ENCODE results near the gene BPNT1.
"Not testable (repeated sequence)": the region's sequence is repeated elsewhere in the genome, so short reads cannot be mapped to it uniquely, and the experiment has no call there.

BPNT1 gene, protein sequence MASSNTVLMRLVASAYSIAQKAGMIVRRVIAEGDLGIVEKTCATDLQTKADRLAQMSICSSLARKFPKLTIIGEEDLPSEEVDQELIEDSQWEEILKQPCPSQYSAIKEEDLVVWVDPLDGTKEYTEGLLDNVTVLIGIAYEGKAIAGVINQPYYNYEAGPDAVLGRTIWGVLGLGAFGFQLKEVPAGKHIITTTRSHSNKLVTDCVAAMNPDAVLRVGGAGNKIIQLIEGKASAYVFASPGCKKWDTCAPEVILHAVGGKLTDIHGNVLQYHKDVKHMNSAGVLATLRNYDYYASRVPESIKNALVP

DNA sequence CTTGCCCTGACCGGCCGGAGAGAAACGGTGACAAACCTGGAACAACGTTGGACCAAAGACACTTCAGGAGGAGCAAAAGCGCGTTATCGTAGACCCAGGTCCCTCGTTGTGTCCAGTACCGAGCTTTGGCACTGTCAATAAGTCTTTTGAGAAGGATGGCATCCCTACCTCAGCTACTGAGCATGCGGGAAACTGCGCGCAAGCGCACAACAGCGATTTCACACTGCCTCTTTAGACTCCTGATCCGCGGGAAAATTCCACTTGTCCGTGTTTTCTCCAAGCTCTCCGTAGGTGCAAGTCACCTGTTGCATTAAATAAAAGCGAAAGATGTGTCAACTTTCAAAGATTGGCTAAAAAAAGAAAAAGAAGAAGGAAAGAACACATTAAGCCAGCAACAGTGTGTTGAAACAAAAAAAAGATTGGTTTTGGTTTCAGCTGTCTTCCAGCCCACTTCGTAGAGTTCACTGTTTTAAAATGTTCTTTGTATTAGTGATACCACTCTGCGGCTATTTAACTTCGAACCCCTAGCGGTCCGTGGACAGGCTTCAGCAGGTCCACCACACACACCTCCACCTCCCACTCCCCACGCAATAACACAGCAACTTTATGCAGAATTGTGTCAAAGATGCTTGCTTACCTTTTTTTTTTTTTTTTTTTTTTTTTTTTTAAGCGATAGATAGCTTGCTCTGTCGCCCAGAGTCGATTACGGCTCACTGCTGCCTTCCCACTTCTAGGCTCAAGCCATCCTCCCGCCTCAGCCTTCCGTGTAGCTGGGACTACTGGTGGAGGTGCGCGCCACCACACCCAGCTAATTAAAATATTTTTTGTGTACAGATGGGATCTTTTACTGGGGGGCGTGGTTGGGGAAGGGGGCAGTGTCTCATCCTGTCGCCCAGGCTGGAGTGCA is at the start of gene BPNT1:
BPNT1 (minus strand) TSS at position 139 of the 907 bp plus-strand sequence. CDS start 9,942 bp downstream, outside the sequence.
- DNase-seq (ENCODE audit: low spot score), result peak; percentile 80

DNA sequence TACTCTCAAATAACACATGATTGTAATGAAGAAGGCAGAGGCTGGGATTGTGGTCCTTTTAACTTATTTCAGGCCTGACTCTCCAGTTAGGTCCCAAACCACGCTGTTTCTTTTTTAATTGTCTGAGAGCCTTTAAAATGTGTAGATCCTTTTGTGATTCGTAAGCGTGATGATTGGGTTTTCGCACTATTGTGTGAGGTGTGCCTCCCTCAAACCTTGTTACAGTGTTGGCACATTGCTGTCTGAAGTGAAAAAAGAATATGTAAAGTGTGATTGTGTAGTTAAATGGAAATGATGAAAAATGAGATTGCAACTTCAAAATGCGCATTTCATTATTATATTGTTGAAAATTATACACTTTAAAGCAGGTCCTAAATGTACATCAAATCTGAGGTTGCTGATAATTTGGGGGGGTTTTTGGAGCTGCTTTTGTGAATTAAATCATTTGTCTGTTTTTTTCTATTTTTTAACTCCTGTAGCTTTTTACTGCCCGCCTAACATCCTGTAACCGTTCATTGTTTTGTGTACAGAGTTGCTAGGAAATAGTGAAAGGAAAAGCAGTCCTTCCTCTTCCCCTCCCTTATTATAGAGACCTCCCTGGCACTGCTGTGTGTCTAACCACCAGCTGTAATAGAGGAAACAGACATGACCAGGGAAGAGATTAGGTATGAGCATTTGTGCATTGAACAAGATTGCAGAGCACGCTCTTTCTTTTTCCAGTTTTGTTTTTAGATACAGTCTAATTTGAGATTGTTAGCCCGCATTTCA is 47.6 kb upstream of the BPNT1 start:
- DNase-seq (ENCODE audit: low spot score), result no peak

DNA sequence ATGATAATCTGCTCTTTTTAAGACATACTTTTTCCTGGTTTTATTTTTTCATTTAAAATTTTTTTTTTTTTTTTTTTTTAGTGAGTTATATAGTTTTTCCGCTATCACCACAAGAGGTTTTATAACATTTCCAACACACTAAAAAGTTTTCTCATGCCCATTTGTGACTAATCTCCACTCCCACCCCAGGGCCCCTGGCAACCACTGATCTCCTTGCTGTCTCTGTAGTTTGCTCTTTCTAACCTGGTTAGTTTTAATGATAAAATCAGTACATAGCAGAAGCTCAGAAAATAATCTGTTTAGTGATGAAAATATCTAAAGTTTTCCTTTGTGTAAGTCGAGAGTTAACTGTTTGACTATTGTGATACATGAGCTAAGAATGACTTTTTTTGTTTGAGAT is 46.2 kb upstream of the BPNT1 start:
- DNase-seq (ENCODE audit: low spot score), result no peak

DNA sequence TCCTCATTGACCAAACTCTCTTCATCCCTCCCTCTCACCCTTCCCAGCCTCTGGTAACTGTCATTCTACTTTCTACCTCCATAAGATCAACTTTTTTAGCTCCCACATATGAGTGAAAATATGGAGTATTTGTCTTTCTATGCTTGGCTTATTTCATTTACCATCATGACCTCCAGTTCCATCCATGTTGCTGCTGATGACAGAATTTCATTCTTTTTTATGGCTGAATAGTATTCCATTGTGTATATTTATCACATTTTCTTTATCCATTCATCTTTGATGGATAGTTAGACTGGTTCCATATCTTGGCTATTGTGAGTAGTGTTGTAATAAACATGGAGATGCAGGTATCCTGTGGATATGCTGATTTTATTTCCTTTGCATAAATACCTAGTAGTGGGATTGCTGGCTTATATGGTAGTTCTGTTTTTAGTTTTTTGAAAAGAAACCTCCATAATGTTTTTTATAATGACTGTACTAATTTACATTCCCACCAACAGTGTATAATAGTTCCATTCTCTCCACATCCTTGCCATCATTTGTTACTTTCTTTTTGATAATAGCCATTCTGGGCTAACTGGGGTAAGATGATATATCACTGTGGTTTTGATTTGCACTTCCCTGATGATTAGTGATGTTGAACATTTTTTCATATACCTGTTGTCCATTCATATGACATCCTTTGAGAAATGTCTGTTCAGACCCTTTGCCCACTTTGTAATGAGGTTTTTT is 40.1 kb upstream of the BPNT1 start:
- no peak for DNase-seq (ENCODE audit: low spot score)

DNA sequence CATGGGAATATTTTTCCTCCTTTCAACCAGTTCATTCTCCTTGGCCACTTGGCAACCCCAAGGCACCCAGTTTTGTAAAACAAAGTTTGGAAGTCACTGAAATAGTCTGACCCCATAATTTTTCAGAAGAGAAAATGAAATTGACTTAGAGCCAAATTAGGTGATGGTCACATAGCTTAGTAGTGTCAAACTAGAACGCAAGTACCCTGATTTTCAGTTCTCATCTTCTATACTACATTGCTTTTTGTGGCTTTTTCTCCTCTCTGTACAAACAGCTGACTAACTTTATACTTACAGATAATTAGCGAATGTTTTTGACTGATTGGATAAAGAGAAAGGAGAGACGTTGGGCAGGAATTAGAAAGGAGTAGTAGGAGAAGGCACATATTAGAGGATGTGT is 37.5 kb upstream of the BPNT1 start:
- DNase-seq (ENCODE audit: low spot score), result no peak

DNA sequence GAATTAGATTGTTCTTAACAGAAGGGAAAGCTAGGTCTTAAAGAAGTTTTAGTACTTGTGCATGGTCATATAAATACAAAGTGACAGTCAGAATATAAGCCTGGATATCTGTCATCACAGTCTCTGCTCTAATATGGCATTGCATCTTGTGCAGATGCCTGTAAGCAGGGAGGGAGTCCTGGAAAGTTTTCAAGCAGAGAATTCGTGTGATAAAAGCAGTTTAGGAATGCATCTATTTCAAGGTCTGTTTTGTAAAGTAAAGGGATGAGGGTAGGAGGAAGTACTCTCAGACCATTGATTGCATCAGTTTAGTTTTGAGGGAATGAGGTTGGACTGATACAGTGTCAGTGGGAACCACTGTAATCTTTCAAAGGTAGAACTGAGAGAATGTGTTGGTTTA is 35.0 kb upstream of the BPNT1 start:
- DNase-seq (ENCODE audit: low spot score), result no peak

DNA sequence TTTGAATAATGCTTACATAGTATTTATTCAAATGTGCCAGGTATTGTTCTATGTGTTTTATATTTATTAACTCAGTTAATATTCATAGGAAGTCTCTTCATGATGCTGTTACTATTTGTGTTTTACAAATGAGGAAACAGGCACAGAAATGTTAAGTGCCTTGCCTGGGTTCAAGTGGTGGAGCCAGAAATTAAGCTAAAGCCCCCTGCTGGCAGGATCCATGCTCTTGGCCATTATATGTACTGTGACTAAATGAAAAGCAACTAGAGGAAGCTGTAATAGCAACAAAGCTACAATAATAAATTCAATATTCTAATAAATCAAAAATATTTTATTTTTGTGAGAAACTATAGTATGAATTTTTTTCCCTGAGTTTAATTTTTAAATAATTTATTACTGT is 34.3 kb upstream of the BPNT1 start:
- DNase-seq (ENCODE audit: low spot score), result no peak

DNA sequence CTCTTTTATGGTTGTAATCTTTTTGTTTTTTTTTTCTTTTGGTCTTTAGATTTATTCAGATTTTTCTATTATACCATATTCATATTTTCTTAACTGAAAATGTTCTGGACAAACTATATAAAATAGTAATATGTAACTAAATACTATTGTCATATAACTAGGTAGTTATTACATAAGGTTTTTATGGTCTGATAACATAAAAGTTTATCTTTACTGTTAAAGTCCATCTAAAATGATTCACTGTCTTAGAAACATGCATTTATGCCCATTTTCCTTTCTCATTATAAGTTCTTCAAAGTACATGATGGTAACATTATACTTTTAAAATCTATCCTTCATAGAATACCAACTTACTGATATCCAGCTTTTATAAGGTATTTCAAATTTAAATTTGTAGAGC is 33.5 kb upstream of the BPNT1 start:
- DNase-seq (ENCODE audit: low spot score), result no peak

DNA sequence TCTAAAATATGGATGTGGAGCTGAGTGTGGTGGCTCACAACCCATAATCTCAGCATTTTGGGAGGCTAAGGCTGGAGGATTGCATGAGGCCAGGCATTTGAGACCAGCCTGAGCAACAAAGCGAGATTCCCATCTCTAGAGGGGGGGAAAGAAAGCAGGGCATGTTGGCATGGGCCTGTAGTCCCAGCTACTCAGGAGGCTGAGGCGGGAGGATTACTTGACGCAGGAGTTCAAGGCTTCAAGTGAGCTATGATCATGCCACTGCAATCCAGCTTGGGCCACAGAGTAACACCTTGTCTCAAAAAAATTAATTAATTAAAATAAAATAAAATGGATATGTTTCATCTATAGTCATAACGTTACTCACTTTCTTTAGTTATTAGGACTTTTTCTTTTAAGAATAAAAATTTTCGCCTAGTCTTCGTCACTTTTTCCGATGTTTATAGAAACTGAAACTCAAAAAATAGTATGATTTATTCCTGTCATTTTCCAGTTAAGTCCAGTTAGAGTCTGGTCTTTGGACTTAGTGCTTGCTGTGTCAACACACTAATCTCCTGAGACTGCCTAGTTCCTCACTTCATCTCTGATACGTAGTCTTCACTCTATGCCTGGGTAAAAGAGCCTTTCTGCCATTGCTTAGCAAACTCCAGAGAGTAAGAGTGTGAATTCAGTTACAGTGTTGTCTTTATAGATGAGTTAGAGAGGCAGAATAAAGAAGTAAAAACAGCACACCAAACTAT is 32.4 kb upstream of the BPNT1 start:
- DNase-seq (ENCODE audit: low spot score), result no peak

DNA sequence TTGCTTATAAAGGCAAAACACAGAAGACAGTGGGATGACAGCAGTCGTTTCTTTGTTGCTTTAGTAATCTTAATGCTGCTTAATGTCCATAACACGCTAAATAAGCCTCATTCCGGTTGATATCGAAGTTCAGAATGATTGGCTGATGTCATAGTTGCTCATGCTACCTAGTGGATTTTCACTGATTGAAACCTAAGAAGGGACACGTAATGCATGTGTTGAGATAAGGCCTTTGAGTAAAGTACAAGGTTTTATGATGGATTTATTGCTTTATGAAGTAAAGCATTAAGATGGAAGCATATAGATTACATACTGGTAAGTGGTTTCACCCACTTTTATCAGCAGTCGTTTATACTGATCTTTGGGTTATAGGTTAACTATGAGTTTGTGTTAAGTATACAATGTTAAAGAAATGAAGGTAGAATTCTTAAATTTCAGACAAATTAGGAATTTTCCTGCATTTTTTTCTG is 29.5 kb upstream of the BPNT1 start:
- DNase-seq (ENCODE audit: low spot score), result peak; percentile 44

DNA sequence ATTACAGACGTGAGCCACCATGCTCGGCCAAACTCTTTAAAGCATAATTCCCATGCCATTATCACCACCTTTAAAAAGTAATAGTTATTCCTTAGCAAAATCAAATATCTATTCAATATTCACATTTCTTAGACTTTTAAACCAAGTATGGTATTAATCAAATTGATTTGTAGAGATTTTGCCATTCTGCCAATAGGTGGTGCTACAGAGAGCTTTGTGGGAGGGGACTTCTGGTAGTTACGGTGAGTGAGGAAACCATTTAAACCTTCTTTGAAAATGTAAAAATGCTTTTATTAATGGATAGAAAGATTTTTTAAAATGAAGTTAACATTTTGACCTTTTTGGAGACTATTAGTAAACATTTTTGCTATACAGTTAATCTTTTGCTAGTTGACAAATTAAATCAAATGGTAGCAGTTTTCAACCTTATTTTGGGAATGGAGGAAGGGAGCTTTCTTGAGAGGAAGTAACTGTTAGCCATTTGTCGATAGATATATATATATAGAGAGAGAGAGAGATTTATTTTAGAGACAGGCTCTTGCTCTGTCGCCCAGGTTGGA is 23.6 kb upstream of the BPNT1 start:
- no peak for DNase-seq (ENCODE audit: low spot score)

DNA sequence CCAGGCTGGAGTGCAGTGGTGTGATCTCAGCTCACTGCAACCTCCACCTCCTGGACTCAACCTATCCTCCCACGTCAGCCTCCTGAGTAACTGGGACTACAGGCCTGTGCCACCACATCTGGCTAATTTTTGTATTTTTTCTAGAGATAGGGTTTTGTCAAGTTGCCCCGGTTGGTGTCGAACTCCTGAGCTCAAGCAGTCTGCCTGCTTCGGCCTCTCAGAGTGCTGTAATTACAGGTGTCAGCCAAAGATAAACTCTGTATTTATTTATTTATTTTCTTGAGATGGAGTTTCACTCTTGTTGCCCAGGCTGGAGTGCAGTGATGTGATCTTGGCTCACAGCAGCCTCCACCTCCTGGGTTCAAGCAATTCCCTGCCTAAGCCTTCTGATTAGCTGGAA is 23.0 kb upstream of the BPNT1 start:
- DNase-seq (ENCODE audit: low spot score), result not testable (repeated sequence)

DNA sequence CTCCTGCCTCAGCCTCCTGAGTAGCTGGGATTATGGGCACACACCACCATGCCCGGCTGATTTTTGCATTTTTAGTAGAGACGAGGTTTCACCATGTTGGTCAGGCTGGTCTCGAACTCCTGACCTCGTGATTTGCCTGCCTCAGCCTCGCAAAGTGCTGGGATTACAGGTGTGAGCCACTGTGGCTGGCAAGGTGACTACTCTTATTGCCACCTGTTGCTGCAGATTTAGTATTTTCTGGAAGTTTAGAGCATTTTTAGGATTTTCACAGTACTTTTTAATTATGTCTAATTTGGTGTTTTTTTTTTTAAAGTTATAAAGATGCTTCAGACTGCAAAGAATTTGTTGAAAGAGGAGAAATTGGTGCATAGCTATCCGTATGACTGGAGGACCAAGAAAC is 20.9 kb upstream of the BPNT1 start:
- DNase-seq (ENCODE audit: low spot score), result not testable (repeated sequence)

DNA sequence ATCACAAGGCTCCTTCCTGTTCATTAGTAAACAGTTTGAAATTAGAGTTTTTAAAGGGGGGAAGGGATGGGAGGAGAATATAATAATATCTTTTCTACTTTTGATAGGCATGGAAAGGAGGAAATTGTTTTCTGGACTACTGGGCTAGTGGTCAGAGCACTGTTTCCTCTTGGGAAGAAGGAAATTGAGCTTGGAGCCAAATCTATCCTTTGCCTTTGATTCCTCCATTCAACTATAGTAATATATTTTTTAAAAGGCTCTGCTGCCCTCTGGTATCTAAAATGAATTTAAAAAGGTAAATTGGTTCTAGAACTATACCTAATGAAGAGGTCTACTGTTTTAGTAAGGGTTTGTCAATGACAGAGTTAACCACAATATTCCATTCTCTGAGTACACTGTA is 10.2 kb upstream of the BPNT1 start:
- DNase-seq (ENCODE audit: low spot score), result no peak

DNA sequence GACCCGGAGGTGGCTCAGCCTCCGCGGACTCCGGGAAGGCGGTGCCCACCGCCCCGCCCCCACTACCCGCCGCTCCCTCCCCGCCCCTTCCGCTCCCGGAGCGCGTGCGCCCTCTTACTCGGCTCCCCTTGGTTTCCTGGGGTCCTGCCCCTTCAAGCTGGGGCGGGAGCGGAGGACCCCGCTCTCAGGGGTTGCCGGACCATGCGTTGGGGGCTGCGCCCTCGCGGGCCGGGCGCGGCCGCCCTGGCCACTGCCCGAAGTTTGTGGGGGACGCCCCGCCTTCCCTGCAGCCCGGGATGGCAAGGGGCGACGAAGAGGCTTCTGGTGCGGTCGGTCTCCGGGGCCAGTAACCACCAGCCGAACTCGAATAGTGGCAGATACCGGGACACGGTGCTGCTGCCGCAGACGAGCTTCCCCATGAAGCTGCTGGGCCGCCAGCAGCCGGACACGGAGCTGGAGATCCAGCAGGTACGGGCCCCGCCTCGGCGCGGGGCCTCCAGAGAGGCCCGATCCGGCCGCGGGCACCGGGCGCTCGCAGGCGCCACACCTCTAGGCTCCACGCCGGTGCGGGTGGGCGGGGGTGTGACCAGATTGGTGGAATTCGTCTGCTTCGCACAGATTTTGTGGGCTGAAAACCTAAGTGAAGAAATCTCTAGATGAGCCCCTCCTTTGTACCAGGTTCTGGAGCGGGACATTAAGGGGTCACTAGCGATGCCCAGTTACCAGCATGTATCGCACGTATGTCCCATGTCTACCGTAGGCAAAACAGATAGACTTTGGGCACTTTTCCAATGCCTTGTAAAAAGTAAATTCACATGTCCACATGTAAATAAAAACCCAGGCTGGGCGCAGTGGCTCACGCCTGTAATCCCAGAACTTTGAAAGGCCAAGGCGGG is 4.7 kb upstream of the BPNT1 start, which contains the start of gene IARS2:
IARS2 (plus strand) TSS at position 117 of the 896 bp plus-strand sequence; CDS start at position 202, 85 bp downstream.
- DNase-seq (ENCODE audit: low spot score), result peak; percentile 79

DNA sequence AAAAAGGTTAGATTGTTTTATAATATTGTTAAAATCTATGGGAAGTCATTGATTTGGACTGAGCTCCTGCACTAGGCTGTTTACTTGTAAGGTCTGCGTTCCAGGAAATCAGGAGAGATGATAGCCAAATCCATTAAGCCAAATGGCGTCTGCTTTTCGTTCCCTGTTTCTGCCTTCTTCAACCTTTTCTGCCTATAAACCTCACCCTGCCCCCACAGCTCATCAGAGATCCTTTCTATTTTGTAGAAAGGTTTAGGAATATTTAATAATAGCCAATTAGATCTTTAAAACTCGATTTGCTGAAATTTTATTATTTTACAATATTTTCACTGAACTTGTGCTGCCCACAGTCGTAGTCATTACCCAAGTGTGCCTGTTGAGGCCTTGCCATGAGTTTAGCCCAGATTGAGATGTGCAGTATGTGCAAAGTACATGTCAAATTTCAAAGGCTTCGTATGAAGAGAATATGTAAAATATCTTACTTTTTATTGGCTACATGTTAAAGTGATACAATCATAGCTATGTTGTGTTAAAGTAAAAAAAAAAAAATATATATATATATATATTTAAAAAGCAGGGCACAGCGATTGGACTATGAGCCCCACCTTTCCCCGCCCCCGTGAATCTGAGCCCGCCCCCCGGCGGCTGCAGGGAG is 3.9 kb upstream of the BPNT1 start:
- no peak for DNase-seq (ENCODE audit: low spot score)

DNA sequence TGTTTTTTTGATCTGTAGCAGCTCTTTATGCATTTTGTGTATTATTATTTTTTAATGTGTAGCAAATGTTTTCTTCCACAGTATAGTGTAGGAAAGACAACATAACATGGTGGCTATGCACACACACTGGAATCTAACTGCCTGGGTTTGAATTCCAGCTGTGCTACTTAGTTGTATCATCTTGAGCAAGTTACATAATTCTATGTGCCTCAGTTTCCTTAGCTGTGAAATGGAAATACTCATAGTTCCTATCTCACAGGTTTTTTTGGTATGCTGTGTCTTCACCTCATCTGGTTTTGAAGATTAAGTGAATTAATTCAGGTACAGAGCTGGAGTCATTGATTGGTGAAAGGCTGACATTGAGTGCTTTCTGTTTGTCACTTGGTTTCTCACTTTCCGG is 3.1 kb upstream of the BPNT1 start:
- DNase-seq (ENCODE audit: low spot score), result no peak

DNA sequence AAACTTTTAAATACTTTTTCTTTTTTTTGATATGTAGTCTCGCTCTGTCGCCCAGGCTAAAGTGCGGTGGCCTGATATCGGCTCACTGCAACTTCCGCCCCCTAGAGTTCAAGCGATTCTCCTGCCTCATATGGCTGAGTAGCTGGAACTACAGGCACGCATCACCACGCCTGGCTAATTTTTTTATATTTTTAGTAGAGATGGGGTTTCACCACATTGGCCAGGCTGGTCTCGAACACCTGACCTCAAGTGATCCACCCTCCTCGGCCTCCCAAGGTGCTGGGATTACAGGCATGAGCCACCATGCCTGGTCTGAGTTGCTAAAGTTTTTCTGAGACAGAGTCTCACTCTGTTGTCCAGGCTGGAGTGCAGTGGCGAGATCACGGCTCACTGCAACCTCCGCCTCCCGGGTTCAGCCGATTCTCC is 3.3 kb downstream of the BPNT1 start:
- not testable (repeated sequence) for DNase-seq (ENCODE audit: low spot score)

DNA sequence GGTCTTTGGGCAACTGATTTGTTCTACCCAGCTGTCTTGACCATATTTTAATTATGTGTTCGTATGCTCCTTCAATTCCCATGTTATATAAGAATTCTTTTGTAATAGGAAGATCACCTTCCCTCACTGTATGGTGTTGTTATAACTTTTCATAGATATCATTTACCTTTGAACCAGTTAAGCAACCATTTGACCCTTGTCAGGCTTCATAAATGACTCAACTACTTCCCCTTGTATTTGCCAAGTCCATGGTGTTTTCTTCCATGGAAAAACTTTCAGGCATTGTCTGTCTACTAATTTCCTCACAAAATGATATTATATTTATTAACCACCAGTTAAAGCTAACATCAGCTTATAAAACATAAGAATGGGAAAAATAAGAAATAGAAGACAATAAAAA is 5.1 kb downstream of the BPNT1 start:
- DNase-seq (ENCODE audit: low spot score), result no peak
